Caki2 (cell line): ENCODE results near the gene ADRM1. TPM values are rescaled to one million over a fixed set of nuclear protein-coding genes. Genes with fewer than 3 reads are reported as not detected.

ENCODE experiments used
- DNase-seq: peaks from one replicate; pipeline ENCODE4 v3.0.0-alpha.2; 2015; ENCODE audit warnings: low read depth
- in situ Hi-C: cut with HindIII; loops from 2 replicates; pipeline ENCODE4 v1.10.0; 2016; ENCODE audit warnings: low sequenced_read_pairs, low pct_unique_long_range_greater_than_20kb, mixed read lengths
- total RNA-seq: library from RNA; depleted of rRNA; stranded (reverse); fragments of >200 nt; shearing (Covaris generic); gene quantifications from 2 replicates; pipeline ENCODE4 v1.2.3, GENCODE V29; 2014; ENCODE audit warnings: low replicate concordance

The ADRM1 gene
- total RNA-seq, 1 experiment from 2014 or later, result 243 TPM

DNA sequence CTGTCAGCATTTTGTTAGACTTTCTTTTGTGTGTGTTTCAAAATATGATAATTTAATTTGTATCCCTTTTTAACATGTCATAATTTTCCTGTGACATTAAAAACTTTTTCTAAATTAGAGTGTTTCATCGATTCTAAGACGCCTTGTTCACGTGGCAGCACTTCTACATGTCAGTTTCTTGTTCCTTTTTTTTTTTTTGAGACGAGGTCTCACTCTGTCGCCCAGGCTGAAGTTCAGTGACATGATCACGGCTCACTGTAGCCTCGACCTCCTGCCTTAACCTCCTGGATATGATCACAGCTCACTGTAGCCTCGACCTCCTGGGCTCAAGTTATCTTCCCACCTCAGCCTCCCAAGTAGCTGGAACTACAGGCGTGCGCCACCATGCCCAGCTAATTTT, 27.6 kb upstream of the ADRM1 start:
- no peak for DNase-seq
- in situ Hi-C loops, result no loop called here

DNA sequence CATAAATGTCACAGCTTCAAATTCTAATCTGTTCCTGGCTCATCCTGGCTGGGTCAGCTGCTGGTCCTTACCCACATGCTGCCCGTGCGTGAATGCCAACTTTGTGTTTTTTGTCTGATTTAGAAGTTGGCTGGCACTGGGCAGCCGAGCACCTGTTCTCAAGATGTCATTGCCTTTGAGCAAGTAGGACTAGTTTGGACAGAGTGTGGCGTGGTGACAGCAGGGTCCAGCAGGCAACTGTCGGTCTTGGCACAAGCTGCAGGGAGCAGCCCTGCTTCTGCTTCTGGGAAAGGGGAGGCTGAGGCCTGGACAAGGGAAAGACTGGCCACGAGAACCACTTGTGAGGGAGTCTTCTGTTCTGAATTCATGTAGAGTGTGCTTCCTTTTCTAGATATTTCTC, 26.4 kb upstream of the ADRM1 start:
- in situ Hi-C loops, result no loop called here
- DNase-seq, result no peak

DNA sequence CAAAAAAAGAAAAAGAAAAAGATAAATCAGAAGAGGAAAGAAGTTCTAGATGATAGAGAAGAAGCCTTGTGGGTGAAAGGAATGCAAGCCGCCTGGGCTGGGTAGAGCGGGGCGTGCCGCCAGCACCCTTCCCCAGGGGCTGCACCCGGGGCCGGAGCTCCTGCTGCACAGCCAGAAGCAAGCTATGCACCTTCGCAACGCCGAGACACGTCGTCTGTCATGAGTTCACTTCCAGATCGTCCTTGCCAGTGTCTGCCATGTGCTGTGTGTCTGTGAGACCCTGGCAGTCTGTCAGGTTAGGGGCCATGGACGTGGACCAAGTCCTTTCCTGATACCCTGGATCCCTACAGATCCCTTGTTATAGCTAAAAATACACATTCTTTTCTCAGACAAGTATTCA, 25.5 kb upstream of the ADRM1 start:
- DNase-seq, result no peak
- in situ Hi-C loops, result no loop called here

DNA sequence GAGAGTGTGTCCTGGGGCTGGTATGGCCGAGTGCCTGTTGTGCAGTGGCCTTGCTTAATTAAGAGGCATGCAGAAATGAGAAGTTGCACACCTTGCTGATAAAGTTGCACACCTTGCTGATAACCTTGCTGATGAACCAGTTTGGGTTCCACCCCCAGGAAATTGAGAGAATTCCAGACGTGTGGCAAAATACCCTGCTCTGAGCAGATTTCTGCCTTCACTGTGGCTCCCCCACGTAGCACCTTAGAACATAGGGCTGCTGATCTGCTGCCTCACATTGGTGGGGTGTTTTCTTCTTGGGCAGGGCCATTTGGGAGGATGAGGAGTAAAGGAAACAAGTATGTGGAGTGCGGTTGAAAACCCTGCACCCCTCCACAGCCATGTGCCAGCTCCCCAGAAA, 22.5 kb upstream of the ADRM1 start:
- DNase-seq, result no peak
- in situ Hi-C loops, result no loop called here

DNA sequence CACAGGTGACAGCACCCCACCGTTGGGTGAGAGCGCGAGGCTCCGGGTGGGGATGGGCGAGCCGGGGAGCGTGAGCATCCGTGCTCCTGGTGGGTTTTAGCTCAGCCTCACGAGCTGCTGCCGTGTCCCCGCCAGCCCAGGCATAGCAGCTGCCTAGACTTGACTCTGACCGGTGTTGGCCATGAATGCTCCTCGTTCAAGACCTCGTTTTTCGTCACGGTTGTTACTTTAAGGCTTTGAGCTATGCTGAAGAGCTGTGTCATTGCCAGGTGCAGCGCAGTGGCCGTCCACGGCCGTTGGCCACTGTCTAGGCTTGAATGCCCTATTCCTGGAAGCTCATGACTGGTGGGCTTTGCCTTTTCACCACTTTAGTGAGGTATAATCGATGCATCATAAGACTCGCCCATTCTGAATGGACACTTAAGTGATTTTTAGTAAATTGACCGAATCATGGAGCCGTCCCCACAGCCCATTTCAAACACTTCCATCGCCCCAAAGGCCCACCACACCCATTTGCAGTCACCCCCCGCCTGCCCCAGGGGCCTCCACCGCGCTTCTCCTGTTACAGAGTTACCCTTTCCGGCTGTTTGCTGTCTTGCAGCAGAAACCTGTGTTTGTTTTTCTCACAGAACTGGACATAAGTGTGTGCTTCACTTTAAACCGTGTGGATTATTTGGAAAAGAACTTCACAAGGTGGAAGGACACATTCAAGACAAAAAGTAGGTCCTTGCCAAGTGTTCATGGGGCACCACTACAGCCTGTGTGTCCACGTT, 21.4 kb upstream of the ADRM1 start:
- in situ Hi-C loops, result no loop called here
- DNase-seq, result no peak

DNA sequence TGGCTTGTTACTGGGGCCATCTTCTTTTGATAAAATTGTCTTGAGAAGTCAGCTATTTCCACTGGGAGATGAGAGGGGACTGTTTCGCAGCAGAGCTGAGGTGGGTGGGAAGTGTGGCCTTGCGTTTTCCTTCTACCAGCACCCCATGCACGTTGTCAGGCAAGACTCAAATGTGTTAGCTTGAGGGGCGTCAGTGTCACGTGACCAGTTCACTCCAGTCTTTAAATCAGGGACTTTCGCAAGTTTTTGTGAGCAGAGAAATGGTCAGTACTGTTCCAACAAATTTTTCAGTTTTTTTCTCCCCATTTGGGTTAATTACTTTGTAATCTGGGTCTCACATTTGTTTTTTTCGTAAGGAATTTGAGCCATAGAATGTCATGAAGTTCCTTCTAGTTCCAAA, 20.7 kb upstream of the ADRM1 start:
- no peak for DNase-seq
- in situ Hi-C loops, result no loop called here

DNA sequence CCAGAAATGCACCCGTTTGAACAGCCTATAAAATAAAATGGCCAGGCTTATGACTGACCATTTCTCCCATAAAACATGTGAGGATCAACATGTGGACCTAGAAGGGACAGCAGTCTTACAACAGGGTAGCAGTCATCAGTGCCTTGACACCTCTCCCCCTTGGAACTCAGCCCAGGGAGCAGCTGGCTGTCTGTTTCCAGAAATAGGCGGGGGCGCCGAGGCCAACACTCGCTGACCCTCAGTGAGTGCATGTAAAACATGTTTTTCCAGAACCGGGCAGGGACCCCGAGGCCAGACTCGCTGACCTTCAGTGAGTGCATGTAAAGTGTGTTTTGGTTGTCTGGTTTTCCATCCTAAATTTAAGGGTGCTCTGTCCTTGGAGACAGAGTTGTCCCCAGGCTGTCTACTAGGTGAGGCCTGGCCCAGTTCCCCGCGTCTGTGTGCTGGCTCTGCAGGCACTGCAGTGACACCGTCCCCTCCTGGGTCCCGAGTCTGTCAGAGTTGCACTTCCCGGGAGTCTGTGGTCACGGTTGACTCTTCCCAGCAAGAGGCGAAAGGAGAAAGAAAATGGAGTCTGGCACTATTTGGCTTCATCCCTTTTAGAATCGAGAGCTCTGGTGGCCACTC, 19.8 kb upstream of the ADRM1 start:
- in situ Hi-C loops, result no loop called here
- DNase-seq, result no peak

DNA sequence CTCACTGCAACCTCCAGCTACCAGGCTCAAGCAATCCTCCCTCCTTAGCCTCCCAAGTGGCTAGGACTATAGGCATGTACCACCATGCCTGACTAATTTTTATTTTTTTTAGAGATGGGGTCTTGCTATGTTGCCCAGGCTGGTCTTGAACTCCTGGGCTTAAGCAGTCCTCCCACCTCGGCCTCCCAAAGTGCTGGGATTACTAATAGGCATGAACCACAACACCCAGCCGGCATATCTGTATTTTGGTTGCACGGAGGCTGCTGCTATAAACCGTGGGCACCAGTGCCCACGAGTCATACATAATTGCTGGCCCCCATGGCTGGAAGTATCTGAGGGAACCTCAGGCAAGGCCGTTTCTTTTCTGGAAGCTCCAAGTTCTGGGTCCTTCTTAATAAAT, 18.3 kb upstream of the ADRM1 start:
- in situ Hi-C loops, result no loop called here
- no peak for DNase-seq

DNA sequence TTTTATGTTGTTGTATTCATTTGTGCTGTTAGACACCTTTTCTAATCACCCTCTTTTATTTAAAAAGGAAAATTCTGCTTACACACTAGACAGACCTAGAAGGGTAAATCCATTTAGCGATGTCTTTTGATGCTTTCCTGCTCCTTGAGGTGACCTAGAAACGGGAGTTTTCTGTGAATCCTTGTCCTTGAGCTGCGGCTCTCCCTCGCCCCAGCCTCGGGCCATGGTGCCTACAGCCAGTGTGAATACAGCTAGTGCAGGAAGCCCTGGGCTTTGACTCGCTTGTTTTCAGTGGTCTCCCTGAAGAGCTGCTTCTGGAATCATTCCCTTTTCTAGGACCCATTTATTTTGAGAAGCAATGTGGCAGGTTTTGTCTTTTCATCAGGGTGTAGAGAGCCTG, 17.6 kb upstream of the ADRM1 start:
- in situ Hi-C loops, result no loop called here

DNA sequence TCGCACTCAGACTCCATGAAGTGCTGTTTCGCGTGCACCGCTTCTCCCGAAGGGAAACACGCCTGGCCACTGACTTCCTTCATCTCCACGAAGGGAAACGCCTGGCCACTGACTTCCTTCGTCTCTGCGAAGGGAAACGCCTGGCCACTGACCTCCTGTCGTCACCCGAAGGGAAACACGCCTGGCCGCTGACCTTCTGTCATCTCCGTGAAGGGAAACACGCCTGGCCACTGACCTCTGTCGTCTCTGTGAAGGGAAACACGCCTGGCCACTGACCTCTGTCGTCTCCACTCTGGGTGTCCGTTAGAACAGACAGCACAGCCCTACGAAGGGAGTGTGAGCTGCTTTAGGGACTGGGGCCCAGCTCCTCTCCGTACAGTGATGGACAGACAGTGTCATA, 17.1 kb upstream of the ADRM1 start:
- in situ Hi-C loops, result no loop called here
- no peak for DNase-seq

More for the DNA sequence above, 17.6 kb upstream of the ADRM1 start:
- DNase-seq, result no peak

DNA sequence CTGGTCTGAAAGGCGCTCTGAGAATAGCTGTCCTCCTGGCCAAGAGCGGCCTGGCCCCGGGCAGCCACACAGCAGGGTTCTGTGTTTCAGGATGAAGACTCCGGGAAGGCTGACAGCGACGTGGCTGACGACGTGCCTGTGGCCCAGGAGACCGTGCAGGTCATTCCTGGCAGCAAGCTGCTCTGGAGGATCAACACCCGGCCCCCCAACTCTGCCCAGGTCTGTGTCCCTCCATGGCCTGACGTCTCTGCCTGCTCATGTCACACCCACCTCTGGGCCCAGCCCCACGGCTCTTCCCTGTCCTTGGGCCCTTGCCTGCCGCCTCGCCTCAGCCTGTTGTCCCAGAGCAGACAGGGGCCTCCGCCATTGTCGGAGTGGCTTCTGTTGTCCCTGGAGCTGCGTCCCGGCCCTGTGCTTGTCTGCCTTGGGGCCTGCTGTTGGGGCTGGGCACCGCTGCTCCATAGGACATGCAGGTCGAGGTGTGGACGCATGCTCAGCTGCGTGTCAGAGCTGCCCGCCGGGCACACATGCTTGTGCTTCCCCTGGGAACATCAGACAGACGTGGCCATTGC, 16.2 kb upstream of the ADRM1 start:
- no peak for DNase-seq
- in situ Hi-C loops, result no loop called here

DNA sequence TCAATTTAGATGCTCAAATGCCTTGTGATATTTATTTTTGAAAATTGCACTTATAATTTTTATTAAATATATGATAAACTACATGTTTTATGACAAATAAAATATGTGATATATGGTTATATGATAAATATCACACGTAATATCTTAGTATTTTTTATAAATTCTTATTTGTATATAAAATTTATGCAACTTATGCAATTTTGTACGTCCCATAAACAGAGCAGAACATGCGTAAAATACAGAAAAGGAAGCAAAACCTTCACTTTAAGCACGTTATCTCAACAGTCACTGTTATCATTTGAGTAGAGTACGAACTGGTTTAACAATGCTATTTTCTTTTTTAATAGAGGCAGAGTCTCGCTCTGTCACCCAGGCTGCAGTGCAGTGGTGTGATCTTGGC, 15.7 kb upstream of the ADRM1 start:
- DNase-seq, result no peak
- in situ Hi-C loops, result no loop called here

DNA sequence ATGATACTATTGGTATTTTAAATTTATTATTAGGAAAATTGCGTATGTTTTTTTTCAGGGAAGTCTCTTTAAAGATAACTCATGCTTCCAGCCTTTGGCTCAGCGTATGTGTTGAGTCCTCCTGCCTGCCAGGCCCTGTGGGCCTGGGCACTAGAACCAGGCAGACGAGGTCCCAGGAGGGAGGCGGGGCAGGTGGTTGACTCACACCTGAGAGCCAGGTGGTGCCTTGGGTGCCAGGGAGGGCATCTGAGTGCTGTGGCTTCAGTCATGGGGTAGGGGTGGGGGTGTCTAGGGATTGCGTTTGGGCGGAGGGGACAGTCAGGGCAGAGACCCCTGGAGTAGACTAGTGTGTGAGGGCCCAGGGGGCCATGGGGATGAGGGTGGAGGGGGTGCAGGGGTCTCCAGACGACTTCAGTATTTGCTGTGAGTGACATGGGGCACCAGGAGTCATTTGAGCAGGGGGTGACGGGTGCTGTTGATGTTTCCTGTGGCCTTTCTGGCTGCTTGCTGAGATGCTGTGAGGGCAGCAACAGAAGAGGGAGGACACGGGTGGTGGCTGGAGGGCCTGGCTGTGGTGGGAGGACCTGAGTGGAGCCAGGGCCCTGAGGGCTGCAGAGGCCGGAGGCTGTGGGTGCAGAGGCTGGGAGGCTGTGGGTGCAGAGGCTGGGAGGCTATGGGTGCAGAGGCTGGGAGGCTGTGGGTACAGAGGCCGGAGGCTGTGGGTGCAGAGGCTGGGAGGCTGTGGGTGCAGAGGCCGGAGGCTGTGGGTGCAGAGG, 14.8 kb upstream of the ADRM1 start:
- in situ Hi-C loops, result no loop called here

DNA sequence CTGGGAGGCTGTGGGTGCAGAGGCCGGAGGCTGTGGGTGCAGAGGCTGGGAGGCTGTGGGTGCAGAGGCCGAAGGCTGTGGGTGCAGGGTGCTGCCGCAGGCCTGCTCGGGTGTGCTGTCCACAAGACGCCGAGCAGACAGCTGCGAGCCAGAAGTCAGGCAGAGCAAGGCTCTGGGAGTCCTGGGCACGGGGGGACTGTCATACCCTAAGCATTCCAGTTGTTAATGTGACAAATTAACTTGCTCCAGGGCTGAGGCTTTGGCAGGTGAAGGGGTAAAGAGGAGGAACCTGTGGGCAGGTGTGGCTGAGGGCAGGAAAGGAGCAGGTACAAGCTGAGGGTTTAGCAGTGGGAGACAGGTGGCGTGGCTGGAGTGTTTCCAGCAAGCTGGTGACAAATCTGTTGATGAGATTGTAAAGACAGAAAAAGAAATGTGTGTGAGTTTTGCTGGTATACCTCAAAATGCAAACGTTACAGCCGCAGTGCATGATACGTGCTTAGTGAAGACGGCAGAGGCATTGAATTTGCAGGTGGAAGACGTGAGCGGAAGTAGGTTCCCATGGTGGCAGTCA, 14.2 kb upstream of the ADRM1 start:
- in situ Hi-C loops, result no loop called here

More for the DNA sequence above, 14.8 kb upstream of the ADRM1 start:
- DNase-seq, result no peak

DNA sequence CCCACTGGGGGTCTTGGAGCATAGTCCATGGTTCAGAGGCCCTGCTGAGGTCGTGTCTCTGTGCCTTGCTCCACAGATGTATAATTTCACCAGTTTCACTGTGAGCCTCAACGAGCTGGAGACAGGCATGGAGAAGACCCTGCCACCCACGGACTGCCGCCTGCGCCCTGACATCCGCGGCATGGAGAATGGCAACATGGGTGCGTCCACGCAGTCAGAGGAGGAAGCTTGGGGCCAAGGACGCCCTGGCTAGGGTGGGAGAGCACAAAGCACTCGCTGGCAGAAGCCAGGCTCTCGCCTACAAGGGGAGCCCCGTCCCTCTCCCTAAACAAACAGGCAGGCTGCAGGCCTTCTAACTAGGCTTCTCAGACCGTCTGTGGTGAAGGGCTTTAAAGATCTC, 13.7 kb upstream of the ADRM1 start:
- DNase-seq, result no peak

More for the DNA sequence above, 14.2 kb upstream of the ADRM1 start:
- DNase-seq, result no peak

DNA sequence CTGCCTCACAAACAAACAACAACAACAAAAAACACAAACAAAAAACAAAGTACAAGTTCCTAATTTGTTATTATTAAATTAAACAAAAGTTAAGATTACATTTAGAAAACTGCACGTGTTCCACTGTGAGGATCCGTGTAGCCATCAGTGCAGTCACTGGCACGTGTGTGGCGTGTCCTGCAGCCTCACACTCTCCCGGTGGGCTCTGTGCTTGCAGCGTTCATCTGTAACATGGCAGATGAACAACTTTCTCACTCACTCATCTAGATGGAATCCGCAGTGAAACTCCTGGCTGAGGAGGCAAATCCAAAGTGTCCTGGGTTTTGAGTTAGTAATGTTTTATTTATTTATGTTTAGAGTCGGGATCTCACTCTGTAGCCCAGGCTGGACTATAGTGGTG, 12.9 kb upstream of the ADRM1 start:
- no peak for DNase-seq
- in situ Hi-C loops, result no loop called here

More for the DNA sequence above, 13.7 kb upstream of the ADRM1 start:
- in situ Hi-C loops, result no loop called here

DNA sequence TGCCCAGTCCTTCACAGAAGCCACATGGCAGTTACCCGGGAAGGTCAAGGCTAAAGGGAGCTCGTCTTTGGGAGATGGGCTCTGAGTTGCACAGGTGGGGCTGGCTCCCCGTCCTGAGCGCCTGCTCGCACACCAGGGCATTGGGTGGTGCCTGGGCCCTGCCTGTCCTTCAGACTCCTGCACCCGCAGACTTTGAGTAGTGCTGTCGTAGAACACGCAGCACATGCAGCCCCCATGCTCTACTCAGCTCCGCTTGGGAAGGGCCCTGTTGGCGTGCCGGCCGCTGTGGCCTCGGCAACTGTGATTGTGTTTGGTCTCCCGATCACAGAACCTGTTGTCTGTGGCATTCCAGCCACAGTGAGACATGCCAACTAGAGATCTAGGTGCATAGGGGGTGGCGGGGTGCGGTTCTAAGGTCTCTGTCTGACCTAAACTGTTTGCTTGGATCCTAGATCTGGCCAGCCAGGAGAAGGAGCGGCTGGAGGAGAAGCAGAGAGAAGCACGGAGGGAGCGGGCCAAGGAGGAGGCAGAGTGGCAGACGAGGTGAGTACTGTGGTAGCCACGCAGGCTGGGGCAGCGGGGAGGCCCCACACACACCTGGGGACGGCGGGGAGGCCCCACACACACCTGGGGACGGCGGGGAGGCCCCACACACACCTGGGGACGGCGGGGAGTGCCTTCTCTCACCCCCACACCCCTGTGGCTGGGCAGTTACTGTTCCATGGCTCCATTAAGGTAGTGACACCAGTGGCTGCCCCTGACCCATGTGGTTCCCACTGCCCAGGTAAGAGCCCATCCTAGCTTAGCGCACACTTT, 11.3 kb upstream of the ADRM1 start:
- in situ Hi-C loops, result no loop called here
- no peak for DNase-seq

DNA sequence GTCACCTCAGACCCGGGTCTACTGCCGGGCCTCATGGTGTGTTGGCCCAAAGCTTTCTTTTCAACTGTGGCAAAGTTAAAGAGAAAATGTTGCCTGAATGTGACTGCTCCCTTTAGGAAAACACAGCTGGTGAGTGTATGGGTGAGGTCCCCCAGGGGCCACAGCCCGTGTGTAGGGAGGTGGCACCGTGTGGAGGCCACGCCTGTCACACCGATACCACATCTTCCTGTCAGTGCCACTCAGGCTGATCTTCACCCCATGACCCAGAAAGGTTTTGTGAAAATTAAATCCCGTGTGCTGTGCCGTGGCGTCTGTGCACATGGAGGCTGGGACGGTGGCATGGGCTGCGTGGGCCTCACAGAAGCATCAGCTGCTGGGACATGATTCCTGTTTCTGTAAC, 10.7 kb upstream of the ADRM1 start:
- no peak for DNase-seq
- in situ Hi-C loops, result no loop called here
